K562 (cell line): ENCODE data around the gene COQ9. TPM values are rescaled to one million over a fixed set of nuclear protein-coding genes. Genes with fewer than 3 reads are reported as not detected.
A peak's percentile ranks its signal among the peaks of the same experiment; 100 is the strongest.

ENCODE experiments used
- AFF4 ChIP-seq: sonication (generic); formaldehyde crosslinking; IDR thresholded peaks from 2 replicates; pipeline ENCODE4 v1.8.0; 2023; ENCODE audit warnings: mild to moderate bottlenecking, missing genetic modification reagents
- CHAMP1 ChIP-seq: fragments of 450-650 bp; IDR thresholded peaks from 2 replicates; pipeline ENCODE4 v1.6.1; 2016; ENCODE audit warnings: mild to moderate bottlenecking
- CSDE1 ChIP-seq, 2 experiments: fragments of 450-650 bp; IDR thresholded peaks; 2 replicates each; pipeline ENCODE4 v1.6.1; 2016; ENCODE audit warnings: mild to moderate bottlenecking in 1 of 2
- DNMT1 ChIP-seq: fragments of 450-650 bp; IDR thresholded peaks from 2 replicates; pipeline ENCODE4 v1.6.1; 2016; ENCODE audit warnings: antibody characterized with exemption, mild to moderate bottlenecking
- E2F8 ChIP-seq: fragments of 450-650 bp; IDR thresholded peaks from 2 replicates; pipeline ENCODE4 v1.7.1; 2018; ENCODE audit warnings: mild to moderate bottlenecking, low read depth; ENCODE audit not compliant: partially characterized antibody
- ETV1 ChIP-seq: fragments of 450-650 bp; conservative IDR thresholded peaks from 2 replicates; pipeline ENCODE4 v1.6.1; 2016; ENCODE audit warnings: missing genetic modification characterization, control low read depth, low read depth, missing compliant biosample characterization
- HDAC2 ChIP-seq: fragments of 450-650 bp; IDR thresholded peaks from 2 replicates; pipeline ENCODE4 v1.6.1; 2016; ENCODE audit warnings: mild to moderate bottlenecking
- MAFK ChIP-seq: IDR thresholded peaks from 2 replicates; pipeline ENCODE4 v1.6.1; 2011; ENCODE audit warnings: low read length, improper control_type of control experiment
- SPI1 ChIP-seq: IDR thresholded peaks from 2 replicates; pipeline ENCODE4 v1.6.1; 2011; ENCODE audit warnings: low read depth, low read length, control low read depth, borderline replicate concordance
- TAF7 ChIP-seq: fragments of 450-650 bp; IDR thresholded peaks from 2 replicates; pipeline ENCODE4 v1.6.1; 2016; ENCODE audit warnings: missing genetic modification characterization, missing compliant biosample characterization
- TCF3 ChIP-seq: sonication (generic); formaldehyde crosslinking; IDR thresholded peaks from 2 replicates; pipeline ENCODE4 v1.4.0; 2020; ENCODE audit warnings: mild to moderate bottlenecking, missing genetic modification reagents
- ZNF408 ChIP-seq: fragments of 250-450 bp; sonication (Bioruptor Pico); IDR thresholded peaks from 2 replicates; pipeline ENCODE4 v1.4.0; 2020; ENCODE audit warnings: low read depth, mild to moderate bottlenecking, moderate library complexity
- ZNF695 ChIP-seq: fragments of 450-650 bp; formaldehyde crosslinking; IDR thresholded peaks from 2 replicates; pipeline ENCODE4 v1.4.0; 2020; ENCODE audit warnings: mild to moderate bottlenecking, moderate library complexity
- polyA plus RNA-seq, 8 experiments: library from polyadenylated mRNA; depleted of rRNA in 4 of 8; stranded (reverse) in 5 of 8; unstranded in 3 of 8; fragments of >200 nt; fragmentation: Nextera tagmentation in 2 of 8; fragmentation: Illumina TruSeq in 1 of 8; extraction: Ambion mirVana in 2 of 8; extraction: Trizol in 1 of 8; gene quantifications; 2 replicates each; pipeline versions ENCODE4 v1.2.1 to v1.2.3, GENCODE V29; 2011 to 2014; ENCODE audit warnings: inconsistent platforms in 1 of 8, missing spikeins in 1 of 8
- total RNA-seq, 7 experiments: library from RNA; depleted of rRNA in 6 of 7; stranded (reverse); fragments of >200 nt in 6 of 7; fragmentation: Illumina TruSeq in 2 of 7; extraction: Trizol in 2 of 7; gene quantifications; 2 replicates each; pipeline versions ENCODE4 v1.2.1 to v1.2.3, GENCODE V29; 2011 to 2021; ENCODE audit warnings: low replicate concordance in 1 of 7
- TF ChIP-seq, protein P1 (sequence below), 3 experiments: fragments of 200-800 bp in 1 of 3; fragments of 250-450 bp in 1 of 3; fragments of 450-650 bp in 1 of 3; sonication (Bioruptor Pico) in 1 of 3; sonication (Bioruptor generic) in 1 of 3; formaldehyde crosslinking in 1 of 3; IDR thresholded peaks; 2 replicates each; pipeline versions ENCODE4 v1.6.1 to v1.8.0; 2016 to 2022; ENCODE audit warnings: mild to moderate bottlenecking in 2 of 3, missing genetic modification characterization in 2 of 3, missing compliant biosample characterization in 1 of 3, moderate library complexity in 1 of 3

The COQ9 gene
- total and polyA plus RNA-seq, 9 of the 15 experiments (the other 6 are each of a cell fraction or from before 2014, with no cell fraction given), result 35.0 to 139 (median 71.4) TPM

GRCh38 chr16:57462209-57462977 lies 15.1 kb downstream of the COQ9 start, which contains the start of gene POLR2C (continued):
- TF ChIP-seq AFF4 (CRISPR knock-in tag) (peak; percentile 86), E2F8 (peak; percentile 90), MAFK (peak; percentile 22; the same call in 1 of the 2 replicates), CHAMP1 (peak; percentile 66), DNMT1 (no peak), TAF7 (peak; percentile 88), TCF3 (CRISPR knock-in tag) (peak; percentile 40; the same call in 1 of the 2 replicates), SPI1 (0 out of 2 replicates have a peak, but pooled peaks have one; percentile 23), CSDE1 (IDR thresholded peaks at IDR 0.05) (peak in 1 of 2 experiments; percentile 48; a peak in 1 of 4 replicates), ZNF408 (CRISPR knock-in tag) (no peak), ZNF695 (CRISPR knock-in tag) (no peak), HDAC2 (no peak), ETV1 (tag) (peak; percentile 93)
- TF ChIP-seq, protein P1, sequence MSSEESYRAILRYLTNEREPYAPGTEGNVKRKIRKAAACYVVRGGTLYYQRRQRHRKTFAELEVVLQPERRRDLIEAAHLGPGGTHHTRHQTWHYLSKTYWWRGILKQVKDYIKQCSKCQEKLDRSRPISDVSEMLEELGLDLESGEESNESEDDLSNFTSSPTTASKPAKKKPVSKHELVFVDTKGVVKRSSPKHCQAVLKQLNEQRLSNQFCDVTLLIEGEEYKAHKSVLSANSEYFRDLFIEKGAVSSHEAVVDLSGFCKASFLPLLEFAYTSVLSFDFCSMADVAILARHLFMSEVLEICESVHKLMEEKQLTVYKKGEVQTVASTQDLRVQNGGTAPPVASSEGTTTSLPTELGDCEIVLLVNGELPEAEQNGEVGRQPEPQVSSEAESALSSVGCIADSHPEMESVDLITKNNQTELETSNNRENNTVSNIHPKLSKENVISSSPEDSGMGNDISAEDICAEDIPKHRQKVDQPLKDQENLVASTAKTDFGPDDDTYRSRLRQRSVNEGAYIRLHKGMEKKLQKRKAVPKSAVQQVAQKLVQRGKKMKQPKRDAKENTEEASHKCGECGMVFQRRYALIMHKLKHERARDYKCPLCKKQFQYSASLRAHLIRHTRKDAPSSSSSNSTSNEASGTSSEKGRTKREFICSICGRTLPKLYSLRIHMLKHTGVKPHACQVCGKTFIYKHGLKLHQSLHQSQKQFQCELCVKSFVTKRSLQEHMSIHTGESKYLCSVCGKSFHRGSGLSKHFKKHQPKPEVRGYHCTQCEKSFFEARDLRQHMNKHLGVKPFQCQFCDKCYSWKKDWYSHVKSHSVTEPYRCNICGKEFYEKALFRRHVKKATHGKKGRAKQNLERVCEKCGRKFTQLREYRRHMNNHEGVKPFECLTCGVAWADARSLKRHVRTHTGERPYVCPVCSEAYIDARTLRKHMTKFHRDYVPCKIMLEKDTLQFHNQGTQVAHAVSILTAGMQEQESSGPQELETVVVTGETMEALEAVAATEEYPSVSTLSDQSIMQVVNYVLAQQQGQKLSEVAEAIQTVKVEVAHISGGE (CRISPR knock-in tag; IDR thresholded peaks at IDR 0.05), result peak in 1 of 3 experiments; percentile 49; a peak in 1 of 6 replicates
